Gastroesophageal sphincter (tissue), 3 donors: ENCODE results near the gene C1QTNF1.

Experiments used
- CTCF ChIP-seq, 4 experiments: fragments of 200-600 bp in 2 of 4; fragments of 450-650 bp in 2 of 4; sonication (generic) in 1 of 4; IDR thresholded peaks; one replicate each; pipeline ENCODE4 v1.5.1; 2017 to 2019; ENCODE audit warnings: antibody characterized with exemption in 4 of 4, mild to moderate bottlenecking in 2 of 4, moderate library complexity in 2 of 4
- EP300 ChIP-seq: sonication (generic); formaldehyde crosslinking; IDR thresholded peaks from one replicate; pipeline ENCODE4 v1.6.1; 2017; ENCODE audit warnings: antibody characterized with exemption, mild to moderate bottlenecking
- POLR2A ChIP-seq, 2 donors: fragments of 450-650 bp; IDR thresholded peaks; one replicate each; pipeline ENCODE4 v1.6.1; 2017; ENCODE audit warnings: antibody characterized with exemption in 2 of 2, mild to moderate bottlenecking in 2 of 2, moderate library complexity in 1 of 2

GRCh38 chr17:79065105-79065670 is 41.2 kb downstream of the C1QTNF1 start:
- TF ChIP-seq POLR2A (IDR thresholded peaks at IDR 0.05) (no peak), CTCF (IDR thresholded peaks at IDR 0.05) (peak in 3 of 4 experiments; percentile 59 to 62 (median 60)), EP300 (no peak)
